HG02588 (cell line): ENCODE results near the gene PNMA8C.
"Not testable (repeated sequence)": the region's sequence is repeated elsewhere in the genome, so short reads cannot be mapped to it uniquely, and the experiment has no call there.

Experiments
- ATAC-seq: cut with Tn5 transposase; IDR thresholded peaks from one replicate; pipeline ENCODE4 v1.9.1; 2021; ENCODE audit warnings: mild to moderate bottlenecking, moderate library complexity; ENCODE audit not compliant: unreplicated experiment

PNMA8C gene

GRCh38 chr19:46390866-46391265 lies 37.9 kb downstream of the PNMA8C start:
- no peak for ATAC-seq

- ATAC-seq: no peak
Observed at GRCh38 chr19:46390121-46390858, 38.4 kb downstream of the PNMA8C start.

- no peak for ATAC-seq
Observed at GRCh38 chr19:46388311-46389095, 40.2 kb downstream of the PNMA8C start.

- ATAC-seq: no peak
Observed at GRCh38 chr19:46387713-46388130, 41.0 kb downstream of the PNMA8C start.

- ATAC-seq: no peak
Observed at GRCh38 chr19:46386996-46387712, 41.6 kb downstream of the PNMA8C start.

- no peak for ATAC-seq
Observed at GRCh38 chr19:46386151-46386550, 42.6 kb downstream of the PNMA8C start.

GRCh38 chr19:46385636-46386035 lies 43.1 kb downstream of the PNMA8C start:
- ATAC-seq: no peak

GRCh38 chr19:46384396-46384795 lies 44.3 kb downstream of the PNMA8C start:
- ATAC-seq: no peak

- ATAC-seq: no peak
Observed at GRCh38 chr19:46383846-46384245, 44.9 kb downstream of the PNMA8C start.

- no peak for ATAC-seq
Observed at GRCh38 chr19:46383171-46383815, 45.4 kb downstream of the PNMA8C start.

- no peak for ATAC-seq
Observed at GRCh38 chr19:46381756-46382345, 46.9 kb downstream of the PNMA8C start.

- ATAC-seq: no peak
Observed at GRCh38 chr19:46381346-46381745, 47.4 kb downstream of the PNMA8C start.

GRCh38 chr19:46380690-46381089 lies 48.0 kb downstream of the PNMA8C start:
- no peak for ATAC-seq

GRCh38 chr19:46378268-46378667 lies 50.5 kb downstream of the PNMA8C start:
- no peak for ATAC-seq

- ATAC-seq: no peak
Observed at GRCh38 chr19:46376241-46377153, 52.2 kb downstream of the PNMA8C start.

- ATAC-seq: not testable (repeated sequence)
Observed at GRCh38 chr19:46375476-46376067, 53.2 kb downstream of the PNMA8C start.
